Measurements from ENCODE around the gene ALG6.

ALG6 gene

DNA sequence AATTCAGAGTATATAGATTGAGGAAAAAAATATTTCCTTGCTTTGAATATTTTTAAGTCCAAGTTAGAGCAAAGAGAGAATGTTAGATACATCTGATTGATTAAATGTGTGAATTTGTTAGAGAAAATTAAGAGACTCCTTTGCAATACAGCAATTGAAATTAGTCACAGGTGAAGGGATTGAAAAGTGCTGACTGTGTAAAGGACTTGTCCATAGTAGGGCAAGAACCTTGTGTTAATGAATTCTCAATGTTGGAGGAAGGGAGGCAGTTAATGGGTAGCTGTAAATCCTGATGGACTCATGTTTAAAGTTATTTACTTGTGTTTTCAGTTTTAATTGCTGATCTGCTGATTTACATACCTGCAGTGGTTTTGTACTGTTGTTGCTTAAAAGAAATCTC lies 38.6 kb downstream of the ALG6 start:
- CTCF ChIA-PET: interaction anchor here (0.8 kb wide), 1 partner anchor 46 kb away, joined by 3 read pairs; no protein-coding TSS in a partner anchor
- POLR2A ChIA-PET (ENCODE audit: low non-redundant PET): no interaction called here
- TF ChIP-seq, protein P1, sequence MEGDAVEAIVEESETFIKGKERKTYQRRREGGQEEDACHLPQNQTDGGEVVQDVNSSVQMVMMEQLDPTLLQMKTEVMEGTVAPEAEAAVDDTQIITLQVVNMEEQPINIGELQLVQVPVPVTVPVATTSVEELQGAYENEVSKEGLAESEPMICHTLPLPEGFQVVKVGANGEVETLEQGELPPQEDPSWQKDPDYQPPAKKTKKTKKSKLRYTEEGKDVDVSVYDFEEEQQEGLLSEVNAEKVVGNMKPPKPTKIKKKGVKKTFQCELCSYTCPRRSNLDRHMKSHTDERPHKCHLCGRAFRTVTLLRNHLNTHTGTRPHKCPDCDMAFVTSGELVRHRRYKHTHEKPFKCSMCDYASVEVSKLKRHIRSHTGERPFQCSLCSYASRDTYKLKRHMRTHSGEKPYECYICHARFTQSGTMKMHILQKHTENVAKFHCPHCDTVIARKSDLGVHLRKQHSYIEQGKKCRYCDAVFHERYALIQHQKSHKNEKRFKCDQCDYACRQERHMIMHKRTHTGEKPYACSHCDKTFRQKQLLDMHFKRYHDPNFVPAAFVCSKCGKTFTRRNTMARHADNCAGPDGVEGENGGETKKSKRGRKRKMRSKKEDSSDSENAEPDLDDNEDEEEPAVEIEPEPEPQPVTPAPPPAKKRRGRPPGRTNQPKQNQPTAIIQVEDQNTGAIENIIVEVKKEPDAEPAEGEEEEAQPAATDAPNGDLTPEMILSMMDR (conservative IDR thresholded peaks at IDR 0.05; ENCODE audit: low read depth): no peak
- no peak overlapping the region for H3K27ac ChIP-seq
- DNase-seq (ENCODE audit: low spot score): no peak

DNA sequence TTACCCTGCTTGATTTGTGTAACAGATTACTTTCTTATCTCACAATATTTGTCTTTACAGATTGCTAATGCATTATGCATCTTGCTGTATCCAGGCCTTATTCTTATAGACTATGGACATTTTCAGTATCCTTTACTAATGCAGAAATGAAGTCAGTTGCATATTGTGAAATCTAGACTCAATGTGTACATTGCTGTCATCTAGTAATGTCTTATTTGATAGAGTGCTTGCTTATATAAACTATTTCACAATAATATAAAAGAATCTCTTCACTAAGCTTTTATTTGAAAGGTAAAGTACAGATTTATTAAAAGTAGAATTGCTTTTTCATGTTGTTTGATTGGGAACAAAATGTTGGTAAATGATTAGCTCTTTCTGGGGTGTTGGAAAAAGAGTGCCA lies 39.6 kb downstream of the ALG6 start:
- POLR2A ChIA-PET (ENCODE audit: low non-redundant PET): no interaction called here
- H3K27ac ChIP-seq: no peak overlapping the region
- TF ChIP-seq, protein P1 (conservative IDR thresholded peaks at IDR 0.05; ENCODE audit: low read depth): no peak
- CTCF ChIA-PET: interaction anchor here (0.6 kb wide), 1 partner anchor 27 kb away, joined by 4 read pairs; no protein-coding TSS in a partner anchor
- no peak for DNase-seq (ENCODE audit: low spot score)

DNA sequence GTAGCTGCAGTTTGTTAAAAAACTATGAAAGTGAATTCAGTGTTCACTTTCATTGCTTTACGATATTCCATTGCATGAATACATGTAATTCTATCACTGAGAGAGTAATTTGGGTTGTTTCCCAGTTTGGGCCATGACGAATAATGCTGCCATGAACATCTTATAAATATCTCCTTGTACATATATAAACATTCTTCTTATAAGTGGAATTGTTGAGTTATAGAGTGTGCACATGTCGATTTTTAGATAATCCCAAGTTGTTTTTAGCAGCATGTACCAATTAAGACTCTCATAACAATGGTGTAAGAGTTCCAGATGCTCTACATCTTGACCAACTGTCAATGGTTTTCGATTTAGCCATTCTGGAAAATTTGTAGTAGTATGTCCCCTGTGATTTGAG lies 40.9 kb downstream of the ALG6 start:
- ChIA-PET POLR2A (ENCODE audit: low non-redundant PET) (no interaction called here), CTCF (interaction anchor here (0.6 to 0.7 kb wide), 2 partner anchors 11 to 155 kb away, joined by 3 read pairs; no protein-coding TSS in a partner anchor)
- no peak for DNase-seq (ENCODE audit: low spot score)
- TF ChIP-seq, protein P1 (conservative IDR thresholded peaks at IDR 0.05; ENCODE audit: low read depth): no peak
- H3K27ac ChIP-seq: no peak overlapping the region

DNA sequence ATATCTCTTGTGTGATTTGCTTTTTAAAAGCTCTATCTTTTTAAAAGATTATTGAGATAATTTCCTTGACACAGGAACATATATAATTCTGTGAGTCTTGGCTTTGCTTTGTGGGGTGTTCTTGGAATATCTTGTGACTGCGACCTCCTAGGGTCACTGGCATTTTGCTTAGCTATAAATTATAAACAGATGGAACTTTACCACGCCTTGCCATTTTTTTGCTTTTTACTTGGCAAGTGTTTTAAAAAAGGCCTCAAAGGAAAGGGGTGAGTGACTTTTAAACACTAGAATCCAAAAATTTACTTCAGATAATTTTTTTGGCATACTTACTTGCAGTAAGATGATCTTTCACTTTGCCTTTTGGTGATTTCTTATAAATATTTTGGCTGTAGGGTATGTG lies 43.6 kb downstream of the ALG6 start:
- no peak overlapping the region for H3K27ac ChIP-seq
- CTCF ChIA-PET: interaction anchor here (0.6 to 0.8 kb wide), 2 partner anchors 19 to 55 kb away, joined by 4 to 5 read pairs; no protein-coding TSS in a partner anchor
- DNase-seq (ENCODE audit: low spot score): no peak
- TF ChIP-seq, protein P1 (conservative IDR thresholded peaks at IDR 0.05; ENCODE audit: low read depth): no peak
- POLR2A ChIA-PET (ENCODE audit: low non-redundant PET): no interaction called here

DNA sequence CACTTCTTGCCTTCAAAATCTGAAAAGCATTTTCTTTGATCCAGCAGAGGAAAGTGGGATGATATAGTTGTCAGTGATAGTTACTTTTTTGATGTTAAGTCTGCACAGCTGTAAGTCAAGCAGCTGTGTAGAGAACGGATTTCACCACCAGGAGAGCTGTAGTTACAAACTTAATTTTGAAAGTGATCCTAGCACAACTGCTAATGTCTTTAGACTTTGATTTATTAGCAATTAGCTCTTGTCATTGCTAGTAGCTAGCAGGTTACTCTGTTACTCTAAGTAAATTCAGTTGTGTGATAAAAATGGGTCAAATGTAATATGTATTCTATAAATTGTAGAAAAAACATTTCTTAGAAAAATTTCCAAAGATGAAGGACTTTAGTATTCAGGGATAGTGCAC lies 46.0 kb downstream of the ALG6 start:
- TF ChIP-seq, protein P1 (conservative IDR thresholded peaks at IDR 0.05; ENCODE audit: low read depth): no peak

DNA sequence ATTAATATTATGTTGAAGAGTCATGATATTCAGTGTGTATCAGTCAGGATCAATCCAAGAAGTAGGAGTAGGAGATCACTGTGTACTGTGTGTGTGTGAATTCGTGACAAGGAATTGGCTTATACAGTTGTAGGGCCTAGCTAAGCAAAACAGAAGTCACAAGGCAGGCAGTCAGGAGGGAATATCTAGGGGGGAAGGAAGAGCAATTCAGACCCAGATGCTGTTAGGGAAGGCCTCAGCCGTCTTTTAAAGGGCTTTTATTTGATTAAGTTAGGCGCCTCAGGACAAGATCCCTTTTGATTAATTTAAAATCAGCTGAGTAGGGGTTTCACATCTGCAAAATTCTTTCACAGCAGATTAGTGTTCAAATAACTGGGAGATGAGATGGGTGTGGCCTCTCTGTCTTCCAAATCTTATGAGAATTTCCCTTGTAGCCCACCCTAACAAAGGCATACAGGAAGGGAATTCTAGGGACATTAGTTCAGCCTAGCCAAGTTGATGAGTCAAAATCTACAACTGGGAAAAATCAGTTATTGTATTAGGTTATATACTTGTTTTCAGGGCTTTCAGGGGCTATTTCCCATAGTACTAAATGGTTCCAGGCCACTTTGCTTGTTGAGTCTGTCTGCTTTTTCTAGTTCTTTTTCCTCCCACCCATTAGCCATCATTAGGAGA lies 47.4 kb downstream of the ALG6 start:
- ChIA-PET POLR2A (ENCODE audit: low non-redundant PET) (no interaction called here), CTCF (interaction anchor here (0.7 kb wide), 1 partner anchor 56 kb away, joined by 5 read pairs; no protein-coding TSS in a partner anchor)
- no peak for DNase-seq (ENCODE audit: low spot score)
- TF ChIP-seq, protein P1 (conservative IDR thresholded peaks at IDR 0.05; ENCODE audit: low read depth): no peak
- no peak overlapping the region for H3K27ac ChIP-seq

More for the DNA sequence above, 46.0 kb downstream of the ALG6 start:
- no peak overlapping the region for H3K27ac ChIP-seq
- DNase-seq (ENCODE audit: low spot score): no peak
- ChIA-PET POLR2A (ENCODE audit: low non-redundant PET) (no interaction called here), CTCF (no interaction called here)
